Activated naive CD8-positive, alpha-beta T cell (primary cell): ENCODE data around the gene PKNOX2.

Experiments
- H3K27ac Mint-ChIP-seq: one replicate; pipeline ENCODE4 v1.8.0; 2021; ENCODE audit warnings: mixed read lengths
- H3K27me3 Mint-ChIP-seq: one replicate; pipeline ENCODE4 v1.8.0; 2021; ENCODE audit warnings: mixed read lengths
- H3K36me3 Mint-ChIP-seq: one replicate; pipeline ENCODE4 v1.8.0; 2021; ENCODE audit warnings: mixed read lengths
- H3K4me1 Mint-ChIP-seq: one replicate; pipeline ENCODE4 v1.8.0; 2021; ENCODE audit warnings: low read depth, mixed read lengths
- H3K4me3 Mint-ChIP-seq: one replicate; pipeline ENCODE4 v1.8.0; 2021; ENCODE audit warnings: mild to moderate bottlenecking, mixed read lengths
- H3K9me3 Mint-ChIP-seq: one replicate; pipeline ENCODE4 v1.8.0; 2021; ENCODE audit warnings: low read depth, mixed read lengths

The PKNOX2 gene

GRCh38 chr11:125346565-125347260 is 182.2 kb downstream of the PKNOX2 start:
- Mint-ChIP-seq H3K27ac (no peak overlapping the region), H3K4me1 (peaks cover 3% of the 10 kb centered on the region), H3K27me3 (peaks cover 4% of the 10 kb centered on the region), H3K36me3 (no peaks in the 10 kb centered on the region), H3K9me3 (no peaks in the 10 kb centered on the region), H3K4me3 (no peak overlapping the region)

GRCh38 chr11:125347261-125347585 is 182.7 kb downstream of the PKNOX2 start:
- H3K27ac Mint-ChIP-seq: no peak overlapping the region
- H3K27me3 Mint-ChIP-seq: peaks cover 4% of the 10 kb centered on the region
- H3K36me3 Mint-ChIP-seq: no peaks in the 10 kb centered on the region
- no peaks in the 10 kb centered on the region for H3K9me3 Mint-ChIP-seq
- H3K4me3 Mint-ChIP-seq: no peak overlapping the region
- peaks cover 3% of the 10 kb centered on the region for H3K4me1 Mint-ChIP-seq

GRCh38 chr11:125348141-125348651 is 183.6 kb downstream of the PKNOX2 start:
- Mint-ChIP-seq H3K9me3 (no peaks in the 10 kb centered on the region), H3K4me3 (no peak overlapping the region), H3K4me1 (peaks cover 3% of the 10 kb centered on the region), H3K27ac (no peak overlapping the region), H3K27me3 (peaks cover 4% of the 10 kb centered on the region), H3K36me3 (no peaks in the 10 kb centered on the region)

GRCh38 chr11:125348674-125349309 is 184.2 kb downstream of the PKNOX2 start:
- H3K36me3 Mint-ChIP-seq: no peaks in the 10 kb centered on the region
- H3K4me3 Mint-ChIP-seq: no peak overlapping the region
- H3K27ac Mint-ChIP-seq: no peak overlapping the region
- peaks cover 3% of the 10 kb centered on the region for H3K4me1 Mint-ChIP-seq
- H3K9me3 Mint-ChIP-seq: no peaks in the 10 kb centered on the region
- H3K27me3 Mint-ChIP-seq: peaks cover 2% of the 10 kb centered on the region

- H3K27me3 Mint-ChIP-seq: peaks cover 2% of the 10 kb centered on the region
- no peak overlapping the region for H3K27ac Mint-ChIP-seq
- H3K4me3 Mint-ChIP-seq: no peak overlapping the region
- H3K4me1 Mint-ChIP-seq: peaks cover 3% of the 10 kb centered on the region
- no peaks in the 10 kb centered on the region for H3K9me3 Mint-ChIP-seq
- H3K36me3 Mint-ChIP-seq: no peaks in the 10 kb centered on the region
Observed at GRCh38 chr11:125350206-125351032, 185.9 kb downstream of the PKNOX2 start.

- Mint-ChIP-seq H3K9me3 (no peaks in the 10 kb centered on the region), H3K4me1 (peaks cover 3% of the 10 kb centered on the region), H3K27me3 (peaks cover 2% of the 10 kb centered on the region), H3K4me3 (no peak overlapping the region), H3K36me3 (no peaks in the 10 kb centered on the region), H3K27ac (no peak overlapping the region)
Observed at GRCh38 chr11:125351033-125351867, 186.7 kb downstream of the PKNOX2 start.

GRCh38 chr11:125351868-125352250 is 187.3 kb downstream of the PKNOX2 start:
- Mint-ChIP-seq H3K4me1 (peaks cover 3% of the 10 kb centered on the region), H3K4me3 (no peak overlapping the region), H3K9me3 (no peaks in the 10 kb centered on the region), H3K27me3 (peaks cover 2% of the 10 kb centered on the region), H3K36me3 (no peaks in the 10 kb centered on the region), H3K27ac (no peak overlapping the region)

GRCh38 chr11:125356797-125357196 is 192.2 kb downstream of the PKNOX2 start:
- no peak overlapping the region for H3K4me3 Mint-ChIP-seq
- H3K4me1 Mint-ChIP-seq: no peaks in the 10 kb centered on the region
- no peaks in the 10 kb centered on the region for H3K9me3 Mint-ChIP-seq
- H3K27ac Mint-ChIP-seq: no peak overlapping the region
- no peaks in the 10 kb centered on the region for H3K36me3 Mint-ChIP-seq
- no peaks in the 10 kb centered on the region for H3K27me3 Mint-ChIP-seq

GRCh38 chr11:125357551-125357950 is 193.0 kb downstream of the PKNOX2 start:
- Mint-ChIP-seq H3K4me3 (no peak overlapping the region), H3K36me3 (no peaks in the 10 kb centered on the region), H3K4me1 (no peaks in the 10 kb centered on the region), H3K9me3 (no peaks in the 10 kb centered on the region), H3K27ac (no peak overlapping the region), H3K27me3 (no peaks in the 10 kb centered on the region)

- Mint-ChIP-seq H3K9me3 (no peaks in the 10 kb centered on the region), H3K27me3 (no peaks in the 10 kb centered on the region), H3K36me3 (no peaks in the 10 kb centered on the region), H3K4me1 (no peaks in the 10 kb centered on the region), H3K4me3 (no peak overlapping the region), H3K27ac (no peak overlapping the region)
Observed at GRCh38 chr11:125358254-125358840, 193.8 kb downstream of the PKNOX2 start.

- Mint-ChIP-seq H3K27me3 (no peaks in the 10 kb centered on the region), H3K36me3 (no peaks in the 10 kb centered on the region), H3K4me3 (no peak overlapping the region), H3K4me1 (no peaks in the 10 kb centered on the region), H3K27ac (no peak overlapping the region), H3K9me3 (no peaks in the 10 kb centered on the region)
Observed at GRCh38 chr11:125359130-125359529, 194.6 kb downstream of the PKNOX2 start.

GRCh38 chr11:125360066-125360465 is 195.5 kb downstream of the PKNOX2 start:
- H3K27me3 Mint-ChIP-seq: no peaks in the 10 kb centered on the region
- no peaks in the 10 kb centered on the region for H3K4me1 Mint-ChIP-seq
- H3K4me3 Mint-ChIP-seq: no peak overlapping the region
- no peak overlapping the region for H3K27ac Mint-ChIP-seq
- H3K9me3 Mint-ChIP-seq: no peaks in the 10 kb centered on the region
- no peaks in the 10 kb centered on the region for H3K36me3 Mint-ChIP-seq

GRCh38 chr11:125364121-125364826 is 199.7 kb downstream of the PKNOX2 start:
- Mint-ChIP-seq H3K36me3 (no peaks in the 10 kb centered on the region), H3K4me3 (no peak overlapping the region), H3K4me1 (no peaks in the 10 kb centered on the region), H3K27me3 (no peaks in the 10 kb centered on the region), H3K27ac (no peak overlapping the region), H3K9me3 (no peaks in the 10 kb centered on the region)
